NCI-H2029 (cell line): ENCODE data around the gene AP2B1.
"Not testable (repeated sequence)": the region's sequence is repeated elsewhere in the genome, so short reads cannot be mapped to it uniquely, and the experiment has no call there.

Source experiments
- DNase-seq: peaks from one replicate; lab custom pipeline; 2025; lab: John Stamatoyannopoulos, UW

AP2B1 gene

DNA sequence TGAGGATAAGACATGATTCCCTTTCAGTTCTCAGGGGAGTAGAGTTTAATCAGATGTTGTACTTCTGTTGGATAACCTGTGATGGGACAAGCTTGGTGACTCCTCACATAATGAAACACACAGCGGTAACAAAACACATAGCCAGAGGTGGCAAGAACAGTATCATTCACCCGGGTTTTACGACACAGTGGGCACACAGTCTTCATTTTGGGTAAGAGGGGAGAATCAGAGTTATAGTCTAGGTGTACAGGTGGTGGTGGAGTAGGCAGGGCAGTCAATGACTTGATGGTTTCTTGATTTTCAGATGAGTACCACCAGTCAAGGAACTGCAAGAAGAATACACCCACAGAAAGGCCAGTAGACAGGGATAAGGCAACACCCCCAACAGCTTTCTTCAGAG lies 11.4 kb upstream of the AP2B1 start:
- no peak for DNase-seq

GRCh38 chr17:35577830-35578196 lies 9.3 kb upstream of the AP2B1 start:
- DNase-seq, result no peak

- DNase-seq, result peak; percentile 90
Observed at GRCh38 chr17:35578197-35578928, 8.8 kb upstream of the AP2B1 start, which contains the start of gene PEX12. PEX12 (minus strand) TSS chr17:35578571; CDS start chr17:35578021, 550 bp downstream.

DNA sequence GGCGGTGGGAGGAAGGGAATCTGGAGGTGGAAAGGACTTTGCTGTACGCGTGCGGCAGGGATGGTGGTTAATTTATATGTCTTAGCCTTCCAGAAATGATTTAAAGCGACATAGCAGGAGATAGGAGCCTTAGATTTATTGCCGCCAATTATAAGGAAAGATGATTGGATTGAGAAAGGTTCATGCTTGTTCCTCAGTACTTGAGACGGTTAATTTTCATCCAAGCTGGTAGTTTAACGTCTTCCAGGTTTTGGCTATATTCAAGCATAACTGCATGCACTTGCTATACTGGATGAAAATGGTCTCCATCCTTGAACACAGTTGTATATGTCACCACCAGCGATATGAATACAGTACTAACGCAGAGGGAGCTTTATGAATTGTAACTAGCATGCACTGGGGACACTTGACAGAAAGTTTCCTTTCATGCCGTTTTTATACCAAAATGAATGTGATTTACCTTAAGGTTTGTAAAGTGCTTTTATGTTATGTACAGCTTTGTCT lies 8.1 kb upstream of the AP2B1 start:
- no peak for DNase-seq

DNA sequence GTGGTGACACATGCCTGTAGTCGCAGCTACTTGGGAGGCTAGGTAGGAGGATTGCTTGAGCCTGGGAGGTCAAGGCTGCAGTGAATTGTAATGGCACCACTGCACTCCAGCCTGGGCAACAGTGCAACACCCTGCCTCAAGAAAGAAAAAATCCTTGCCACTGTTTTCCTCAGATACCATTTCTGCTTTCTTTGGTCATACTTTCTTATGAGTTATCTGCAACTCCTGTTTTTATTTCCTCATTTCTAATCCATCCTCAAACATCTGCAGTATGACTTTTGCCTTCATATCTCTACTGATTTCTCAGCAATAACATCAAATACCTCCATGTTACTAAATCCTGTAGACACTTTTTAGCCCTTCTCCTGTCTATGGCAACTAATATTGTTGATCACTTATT lies 3.1 kb upstream of the AP2B1 start:
- DNase-seq, result no peak

GRCh38 chr17:35586569-35587073 lies 501 bp upstream of the AP2B1 start:
- no peak for DNase-seq

- no peak for DNase-seq
Observed at GRCh38 chr17:35588196-35588920, 1.2 kb downstream of the AP2B1 start.

GRCh38 chr17:35596072-35596471 lies 8.9 kb downstream of the AP2B1 start:
- no peak for DNase-seq

DNA sequence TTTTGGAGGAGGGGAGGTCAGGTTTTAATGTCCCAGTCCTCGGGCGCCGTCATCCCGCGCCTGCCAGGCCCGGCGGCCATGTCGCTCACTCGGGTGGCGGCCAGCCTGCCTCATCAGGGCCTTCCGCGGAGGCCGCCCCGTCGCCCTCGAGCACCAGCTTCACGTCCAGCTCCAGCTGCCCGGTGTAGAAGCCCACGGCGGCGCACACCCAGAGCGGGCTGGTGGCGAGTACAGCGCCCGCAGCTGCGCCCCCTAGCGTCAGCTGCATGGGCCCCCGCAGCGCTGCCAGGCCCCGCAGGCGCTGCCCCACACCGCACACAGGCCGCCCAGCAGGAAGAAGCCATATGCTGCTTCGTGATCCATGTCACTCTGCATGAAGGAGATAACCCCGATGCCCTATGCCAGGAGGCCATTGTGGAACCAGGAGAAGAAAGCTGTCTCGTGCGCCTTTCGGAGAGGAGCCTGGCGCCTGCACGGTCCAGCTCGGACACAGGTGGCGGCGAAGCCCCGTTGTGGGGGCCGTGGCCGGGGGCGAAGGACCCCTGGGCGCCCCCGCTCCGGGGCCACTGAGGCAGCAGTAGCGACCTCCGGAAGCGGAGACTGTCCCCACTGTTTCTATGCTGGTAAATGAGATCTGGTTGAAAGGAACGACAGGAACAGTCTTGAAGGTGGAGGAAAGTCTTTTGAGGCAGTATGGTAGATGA lies 9.6 kb downstream of the AP2B1 start:
- DNase-seq, result no peak

DNA sequence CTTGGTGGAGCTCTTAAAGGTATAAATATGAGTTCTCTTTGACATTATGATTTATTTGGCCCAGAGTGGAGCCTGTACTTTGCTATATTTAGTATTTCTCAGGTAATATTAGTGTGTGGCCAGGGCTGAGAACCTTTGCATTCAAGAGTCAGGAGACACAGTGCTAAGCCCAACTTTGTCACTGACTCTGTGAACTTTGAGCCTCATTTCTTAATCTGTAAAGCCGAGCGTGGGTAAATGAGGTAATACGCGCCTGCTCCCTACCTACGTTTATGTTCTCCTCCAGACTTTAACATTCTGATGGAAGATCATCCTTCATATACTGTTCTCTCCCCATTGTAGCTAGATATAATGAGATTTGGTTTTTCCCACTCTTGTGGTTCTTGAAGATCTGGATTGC lies 10.5 kb downstream of the AP2B1 start:
- no peak for DNase-seq

- DNase-seq, result no peak
Observed at GRCh38 chr17:35603674-35604073, 16.6 kb downstream of the AP2B1 start.

GRCh38 chr17:35605678-35606077 lies 18.6 kb downstream of the AP2B1 start:
- no peak for DNase-seq

GRCh38 chr17:35607239-35607847 lies 20.2 kb downstream of the AP2B1 start:
- DNase-seq, result no peak

- DNase-seq, result no peak
Observed at GRCh38 chr17:35609831-35610230, 22.7 kb downstream of the AP2B1 start.

DNA sequence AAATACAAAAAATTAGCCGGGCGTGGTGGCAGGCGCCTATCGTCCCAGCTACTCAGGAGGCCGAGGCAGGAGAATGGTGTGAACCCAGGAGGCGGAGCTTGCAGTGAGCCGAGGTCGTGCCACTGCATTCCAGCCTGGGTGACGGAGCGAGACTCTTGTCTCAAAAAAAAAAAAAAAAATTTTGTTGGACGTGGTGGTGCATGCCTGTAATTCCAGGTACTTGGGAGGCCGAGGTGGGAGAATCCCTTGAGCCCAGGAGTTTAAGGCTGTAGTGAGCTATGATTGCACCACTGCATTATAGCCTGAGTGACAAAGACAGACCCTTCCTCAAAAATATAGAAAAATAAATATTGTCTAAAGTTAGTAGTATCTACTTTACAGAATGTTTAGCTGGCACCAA lies 23.6 kb downstream of the AP2B1 start:
- DNase-seq, result not testable (repeated sequence)

- no peak for DNase-seq
Observed at GRCh38 chr17:35612924-35613521, 25.9 kb downstream of the AP2B1 start.

- DNase-seq, result no peak
Observed at GRCh38 chr17:35614810-35615209, 27.7 kb downstream of the AP2B1 start.

GRCh38 chr17:35616536-35616935 lies 29.4 kb downstream of the AP2B1 start:
- DNase-seq, result no peak

DNA sequence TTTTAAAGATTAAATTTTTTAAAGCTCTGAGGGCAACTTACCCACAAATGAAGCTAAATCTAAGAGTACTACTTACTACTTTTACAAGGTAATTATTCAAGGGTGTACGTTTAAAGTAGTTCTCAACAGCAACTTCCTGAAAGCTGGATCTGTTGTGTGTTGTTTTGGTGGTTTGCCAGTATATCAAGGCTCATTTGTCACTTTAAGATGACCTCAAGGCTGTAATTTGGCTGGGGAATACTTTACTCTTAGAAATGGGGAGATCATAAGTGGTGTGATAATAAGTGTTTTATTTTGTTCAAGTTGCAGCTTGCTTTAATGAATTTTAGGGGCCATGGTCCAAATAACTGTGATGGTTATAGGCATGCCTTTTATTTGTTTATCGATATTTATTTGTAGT lies 30.4 kb downstream of the AP2B1 start:
- no peak for DNase-seq

DNA sequence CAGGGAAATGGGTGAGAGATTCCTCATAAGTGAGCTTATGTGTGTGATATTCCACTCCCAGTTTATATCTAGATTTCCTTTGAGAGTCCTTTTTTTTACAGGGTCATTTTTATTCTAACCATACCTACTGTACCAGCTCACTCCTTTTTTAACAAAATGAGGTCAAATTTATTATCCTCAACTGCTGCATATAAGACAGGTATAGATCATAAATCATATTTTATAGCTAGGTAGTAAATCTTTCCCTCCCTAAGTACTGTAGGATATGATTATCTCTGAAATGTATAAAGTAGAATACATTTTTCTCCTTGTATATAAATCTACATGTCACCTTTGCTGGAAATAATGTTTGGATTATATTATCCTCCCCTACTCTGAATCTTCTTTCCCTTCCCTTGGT lies 31.5 kb downstream of the AP2B1 start:
- DNase-seq, result no peak

GRCh38 chr17:35621768-35622167 lies 34.6 kb downstream of the AP2B1 start:
- no peak for DNase-seq

- DNase-seq, result no peak
Observed at GRCh38 chr17:35627417-35627816, 40.3 kb downstream of the AP2B1 start.
